ENCODE measurements around the gene MRPS27. TPM values are rescaled to one million over a fixed set of nuclear protein-coding genes. Genes with fewer than 3 reads are reported as not detected.

The MRPS27 gene
- total and polyA plus RNA-seq, 9 of the 15 experiments (the other 6 are each of a cell fraction or from before 2014, with no cell fraction given): 73.6 to 144 (median 106) TPM

DNA sequence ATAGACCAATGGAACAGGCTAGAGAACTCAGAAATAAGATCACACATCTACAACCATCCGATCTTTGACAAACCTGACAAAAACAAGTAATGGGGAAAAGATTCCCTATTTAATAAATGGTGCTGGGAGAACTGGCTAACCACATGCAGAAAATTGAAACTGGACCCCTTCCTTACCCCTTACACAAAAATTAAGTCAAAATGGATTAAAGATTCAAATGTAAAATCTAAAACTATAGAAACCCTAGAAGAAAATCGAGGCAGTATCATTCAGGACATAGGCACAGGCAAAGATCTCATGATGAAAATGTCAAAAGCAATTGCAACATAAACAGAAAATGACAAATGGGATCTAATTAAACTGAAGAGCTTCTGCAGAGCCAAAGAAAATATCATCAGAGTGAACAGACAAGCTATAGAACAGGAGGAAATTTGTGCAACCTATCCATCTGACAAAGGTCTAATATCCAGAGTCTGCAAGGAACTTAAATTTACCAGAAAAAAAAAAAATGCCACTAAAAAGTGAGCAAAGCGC lies 43.8 kb downstream of the MRPS27 start:
- peaks cover 59% of the 10 kb centered on the region for H3K79me2 ChIP-seq (ENCODE audit: control insufficient read depth, insufficient read depth, low read length)
- DNase-seq (ENCODE audit: extremely low read depth in 1 of 4, low spot score in 3 of 4) (no peak), ATAC-seq (no peak), FAIRE-seq (no peak)
- peaks cover 42% of the 10 kb centered on the region for H3K36me3 ChIP-seq (ENCODE audit: control insufficient read depth, insufficient read depth, low read length)
- no TSS peak for BruUV-seq (replicated peaks)
- H3K9me3 ChIP-seq (replicated peaks; ENCODE audit: control insufficient read depth, insufficient read depth, low read depth, low read length): no peaks in the 10 kb centered on the region
- peaks cover 4 to 20% of the 10 kb centered on the region in 2 experiments; a peak in 2 of 5 replicates for H3K4me1 ChIP-seq (replicated peaks in 1 of 2; ENCODE audit: control insufficient read depth in 2 of 2, insufficient read depth in 2 of 2, low read length in 2 of 2)
- TF ChIP-seq ZNF583 (CRISPR knock-in tag; IDR thresholded peaks at IDR 0.05) (peak; percentile 97), ELF4 (CRISPR knock-in tag; IDR thresholded peaks at IDR 0.05) (no peak)
- no peaks in the 10 kb centered on the region for H3K27me3 ChIP-seq (ENCODE audit: control insufficient read depth in 2 of 2, insufficient read depth in 2 of 2, low read length in 2 of 2)
- POLR2A ChIA-PET: interaction anchor here (1.4 kb wide), 1 partner anchor 24 kb away, joined by 3 read pairs; no protein-coding TSS in a partner anchor
- H3K9me1 ChIP-seq (ENCODE audit: control insufficient read depth, insufficient read depth, low read length): no peaks in the 10 kb centered on the region
- in situ Hi-C loops (cut with MboI): no loop called here
- H3K4me2 ChIP-seq (ENCODE audit: insufficient read depth, low read length): no peak overlapping the region
- H2AFZ ChIP-seq (ENCODE audit: low read depth, low read length): no peak overlapping the region
- no peak overlapping the region for H3K27ac ChIP-seq (ENCODE audit: extremely low read depth, low read depth, low read length)
- CTCF ChIA-PET (ENCODE audit: low intra/inter-chr PET ratio): no interaction called here
- H3K9ac ChIP-seq (ENCODE audit: insufficient read depth in 1 of 2, low read depth in 2 of 2, low read length in 2 of 2): no peak overlapping the region
- H4K20me1 ChIP-seq (replicated peaks; ENCODE audit: control insufficient read depth, insufficient read depth, low read length): no peaks in the 10 kb centered on the region
- intact Hi-C loops (cut with micrococcal nuclease): no loop called here
- WGBS (ENCODE audit: insufficient coverage, low coverage, missing lambda C conversion rate): 77% methylated on average over 3 of the region's 3 CpGs
- no peak overlapping the region for H3K4me3 ChIP-seq

DNA sequence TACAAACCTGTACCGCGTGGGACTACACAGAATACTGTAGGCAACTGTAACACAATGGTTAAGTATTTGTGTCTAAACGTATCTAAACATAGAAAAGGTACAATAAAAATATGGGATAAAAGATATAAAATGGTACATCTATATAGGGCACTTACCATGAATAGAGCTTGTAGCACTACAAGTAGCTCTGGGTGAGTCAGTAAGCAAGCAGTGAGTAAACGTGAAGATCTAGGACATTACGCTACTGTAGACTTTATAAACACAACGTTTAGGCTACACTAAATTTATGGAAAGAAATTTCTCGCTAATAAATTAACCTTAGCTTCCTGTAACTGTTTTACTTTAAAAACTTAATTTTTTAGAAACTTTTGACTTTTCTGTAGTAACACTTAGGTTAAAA lies 46.5 kb downstream of the MRPS27 start:
- peak; percentile 50 for ATAC-seq
- H3K9ac ChIP-seq (ENCODE audit: insufficient read depth in 1 of 2, low read depth in 2 of 2, low read length in 2 of 2): 0 out of 4 replicates have a peak overlapping the region, but pooled peaks of 1 of the 2 experiments have one; percentile 2
- intact Hi-C loops (cut with micrococcal nuclease) (no loop called here), in situ Hi-C loops (cut with MboI) (no loop called here)
- no peak overlapping the region; the same call in 2 of the 3 replicates for H3K27ac ChIP-seq (ENCODE audit: extremely low read depth, low read depth, low read length)
- no TSS peak for BruUV-seq (replicated peaks)
- no peak for FAIRE-seq
- peaks cover 63% of the 10 kb centered on the region for H3K79me2 ChIP-seq (ENCODE audit: control insufficient read depth, insufficient read depth, low read length)
- POLR2A ChIA-PET: interaction anchor here (0.8 to 1.2 kb wide), 3 partner anchors 8 to 148 kb away, joined by 3 to 5 read pairs (median 3); no protein-coding TSS in a partner anchor
- peaks cover 4 to 10% of the 10 kb centered on the region in 2 experiments; a peak in 2 of 5 replicates for H3K4me1 ChIP-seq (replicated peaks in 1 of 2; ENCODE audit: control insufficient read depth in 2 of 2, insufficient read depth in 2 of 2, low read length in 2 of 2)
- no peaks in the 10 kb centered on the region for H3K27me3 ChIP-seq (ENCODE audit: control insufficient read depth in 2 of 2, insufficient read depth in 2 of 2, low read length in 2 of 2)
- H3K4me3 ChIP-seq: no peak overlapping the region
- CTCF ChIA-PET (ENCODE audit: low intra/inter-chr PET ratio): no interaction called here
- no peak for DNase-seq (ENCODE audit: extremely low read depth in 1 of 4, low spot score in 3 of 4)
- H3K36me3 ChIP-seq (ENCODE audit: control insufficient read depth, insufficient read depth, low read length): peaks cover 27% of the 10 kb centered on the region; the same call in 2 of the 3 replicates
- no peak overlapping the region for H2AFZ ChIP-seq (ENCODE audit: low read depth, low read length)
- no peaks in the 10 kb centered on the region for H3K9me1 ChIP-seq (ENCODE audit: control insufficient read depth, insufficient read depth, low read length)
- H3K4me2 ChIP-seq (ENCODE audit: insufficient read depth, low read length): no peak overlapping the region
- no peaks in the 10 kb centered on the region for H4K20me1 ChIP-seq (replicated peaks; ENCODE audit: control insufficient read depth, insufficient read depth, low read length)
- H3K9me3 ChIP-seq (replicated peaks; ENCODE audit: control insufficient read depth, insufficient read depth, low read depth, low read length): no peaks in the 10 kb centered on the region
- WGBS (ENCODE audit: insufficient coverage, low coverage, missing lambda C conversion rate): 76% methylated on average over 7 of the region's 7 CpGs
- TF ChIP-seq ZNF75A (CRISPR knock-in tag; IDR thresholded peaks at IDR 0.05): no peak
- no peak for TF ChIP-seq CC2D1A (IDR thresholded peaks at IDR 0.05)
- TF ChIP-seq RBBP5 (IDR thresholded peaks at IDR 0.05; ENCODE audit: borderline replicate concordance, insufficient read depth, low read length, poor library complexity, severe bottlenecking): no peak
- TF ChIP-seq, protein P1, sequence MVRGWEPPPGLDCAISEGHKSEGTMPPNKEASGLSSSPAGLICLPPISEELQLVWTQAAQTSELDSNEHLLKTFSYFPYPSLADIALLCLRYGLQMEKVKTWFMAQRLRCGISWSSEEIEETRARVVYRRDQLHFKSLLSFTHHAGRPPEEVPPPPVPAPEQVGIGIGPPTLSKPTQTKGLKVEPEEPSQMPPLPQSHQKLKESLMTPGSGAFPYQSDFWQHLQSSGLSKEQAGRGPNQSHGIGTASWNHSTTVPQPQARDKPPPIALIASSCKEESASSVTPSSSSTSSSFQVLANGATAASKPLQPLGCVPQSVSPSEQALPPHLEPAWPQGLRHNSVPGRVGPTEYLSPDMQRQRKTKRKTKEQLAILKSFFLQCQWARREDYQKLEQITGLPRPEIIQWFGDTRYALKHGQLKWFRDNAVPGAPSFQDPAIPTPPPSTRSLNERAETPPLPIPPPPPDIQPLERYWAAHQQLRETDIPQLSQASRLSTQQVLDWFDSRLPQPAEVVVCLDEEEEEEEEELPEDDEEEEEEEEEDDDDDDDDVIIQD (CRISPR knock-in tag; IDR thresholded peaks at IDR 0.05): no peak
- no peak for TF ChIP-seq ZNF431 (CRISPR knock-in tag; IDR thresholded peaks at IDR 0.05)
- TF ChIP-seq RBM14 (IDR thresholded peaks at IDR 0.05; ENCODE audit: borderline replicate concordance, insufficient read depth, low read depth, low read length): no peak
- no peak for TF ChIP-seq ZEB2 (IDR thresholded peaks at IDR 0.05)
- TF ChIP-seq, protein P2, sequence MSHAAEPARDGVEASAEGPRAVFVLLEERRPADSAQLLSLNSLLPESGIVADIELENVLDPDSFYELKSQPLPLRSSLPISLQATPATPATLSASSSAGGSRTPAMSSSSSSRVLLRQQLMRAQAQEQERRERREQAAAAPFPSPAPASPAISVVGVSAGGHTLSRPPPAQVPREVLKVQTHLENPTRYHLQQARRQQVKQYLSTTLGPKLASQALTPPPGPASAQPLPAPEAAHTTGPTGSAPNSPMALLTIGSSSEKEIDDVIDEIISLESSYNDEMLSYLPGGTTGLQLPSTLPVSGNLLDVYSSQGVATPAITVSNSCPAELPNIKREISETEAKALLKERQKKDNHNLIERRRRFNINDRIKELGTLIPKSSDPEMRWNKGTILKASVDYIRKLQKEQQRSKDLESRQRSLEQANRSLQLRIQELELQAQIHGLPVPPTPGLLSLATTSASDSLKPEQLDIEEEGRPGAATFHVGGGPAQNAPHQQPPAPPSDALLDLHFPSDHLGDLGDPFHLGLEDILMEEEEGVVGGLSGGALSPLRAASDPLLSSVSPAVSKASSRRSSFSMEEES (CRISPR knock-in tag; IDR thresholded peaks at IDR 0.05): no peak
